Measurements from ENCODE around the gene PCDHB1.
"Not testable (repeated sequence)": the region's sequence is repeated elsewhere in the genome, so short reads cannot be mapped to it uniquely, and the experiment has no call there.

PCDHB1 gene

GRCh38 chr5:141094481-141095262, 43.5 kb downstream of the PCDHB1 start, which contains the start of gene PCDHB2:
TSS of gene PCDHB2 (plus strand) at chr5:141094615. CDS start at chr5:141094791, 176 bp downstream.
- Mint-ChIP-seq H3K27ac (peak within 1 kb of the TSS; percentile 99), H3K27me3 (ENCODE audit: low read depth, poor library complexity) (peaks cover 12% of the 10 kb centered on the region), H3K4me1 (peaks cover 12% of the 10 kb centered on the region), H3K36me3 (ENCODE audit: low read depth) (peaks cover 53% of the 10 kb centered on the region), H3K4me3 (peak within 1 kb of the TSS; percentile 99), H3K9me3 (peaks cover 67% of the 10 kb centered on the region)
- peak; percentile 76 for TF ChIP-seq CTCF (IDR thresholded peaks at IDR 0.05)
- DNase-seq, result peak; percentile 80

- H3K4me1 Mint-ChIP-seq, result peaks cover 12% of the 10 kb centered on the region
- peaks cover 10% of the 10 kb centered on the region for H3K27me3 Mint-ChIP-seq (ENCODE audit: low read depth, poor library complexity)
- H3K27ac Mint-ChIP-seq, result no peak overlapping the region
- H3K36me3 Mint-ChIP-seq (ENCODE audit: low read depth), result peaks cover 59% of the 10 kb centered on the region
- H3K9me3 Mint-ChIP-seq, result peaks cover 73% of the 10 kb centered on the region
- DNase-seq, result no peak
- TF ChIP-seq CTCF (IDR thresholded peaks at IDR 0.05), result no peak
- peak overlapping the region; percentile 99 for H3K4me3 Mint-ChIP-seq
Observed at GRCh38 chr5:141095263-141095641, 44.1 kb downstream of the PCDHB1 start.

GRCh38 chr5:141096181-141096580, 45.0 kb downstream of the PCDHB1 start:
- Mint-ChIP-seq H3K4me3 (peak overlapping the region; percentile 99), H3K27me3 (ENCODE audit: low read depth, poor library complexity) (peaks cover 10% of the 10 kb centered on the region), H3K4me1 (peaks cover 12% of the 10 kb centered on the region), H3K36me3 (ENCODE audit: low read depth) (peaks cover 68% of the 10 kb centered on the region), H3K9me3 (peaks cover 79% of the 10 kb centered on the region)
- not testable (repeated sequence) for DNase-seq, H3K27ac Mint-ChIP-seq

GRCh38 chr5:141096586-141096985, 45.4 kb downstream of the PCDHB1 start:
- DNase-seq, H3K27ac Mint-ChIP-seq, H3K4me3 Mint-ChIP-seq: not testable (repeated sequence)
- peaks cover 10% of the 10 kb centered on the region for H3K27me3 Mint-ChIP-seq (ENCODE audit: low read depth, poor library complexity)
- peaks cover 12% of the 10 kb centered on the region for H3K4me1 Mint-ChIP-seq
- H3K9me3 Mint-ChIP-seq, result peaks cover 83% of the 10 kb centered on the region
- H3K36me3 Mint-ChIP-seq (ENCODE audit: low read depth), result peaks cover 72% of the 10 kb centered on the region

- Mint-ChIP-seq H3K27me3 (ENCODE audit: low read depth, poor library complexity) (peaks cover under 1% of the 10 kb centered on the region), H3K9me3 (peaks cover 89% of the 10 kb centered on the region), H3K27ac (no peak within 1 kb of the TSS), H3K4me1 (peaks cover 2% of the 10 kb centered on the region), H3K36me3 (ENCODE audit: low read depth) (peaks cover 90% of the 10 kb centered on the region), H3K4me3 (no peak within 1 kb of the TSS)
- DNase-seq, result no peak
- TF ChIP-seq CTCF (IDR thresholded peaks at IDR 0.05), result no peak
Observed at GRCh38 chr5:141100243-141100805, 49.1 kb downstream of the PCDHB1 start, which contains the start of gene PCDHB3. TSS of gene PCDHB3 (plus strand) at chr5:141100473. CDS start at chr5:141100650, 177 bp downstream.

- Mint-ChIP-seq H3K9me3 (peaks cover 89% of the 10 kb centered on the region), H3K4me1 (no peaks in the 10 kb centered on the region), H3K27ac (no peak overlapping the region), H3K27me3 (ENCODE audit: low read depth, poor library complexity) (no peaks in the 10 kb centered on the region), H3K36me3 (ENCODE audit: low read depth) (peaks cover 90% of the 10 kb centered on the region), H3K4me3 (no peak overlapping the region)
- DNase-seq, result no peak
- TF ChIP-seq CTCF (IDR thresholded peaks at IDR 0.05), result no peak
Observed at GRCh38 chr5:141101059-141101458, 49.9 kb downstream of the PCDHB1 start.

- H3K4me3 Mint-ChIP-seq; H3K4me1 Mint-ChIP-seq; DNase-seq; H3K27me3 Mint-ChIP-seq (ENCODE audit: low read depth, poor library complexity); H3K27ac Mint-ChIP-seq: not testable (repeated sequence)
- Mint-ChIP-seq H3K36me3 (ENCODE audit: low read depth) (peaks cover 94% of the 10 kb centered on the region), H3K9me3 (peaks cover 91% of the 10 kb centered on the region)
Observed at GRCh38 chr5:141102070-141102469, 50.9 kb downstream of the PCDHB1 start.

GRCh38 chr5:141102471-141102870, 51.3 kb downstream of the PCDHB1 start:
- H3K9me3 Mint-ChIP-seq, result peaks cover 91% of the 10 kb centered on the region
- not testable (repeated sequence) for H3K27me3 Mint-ChIP-seq (ENCODE audit: low read depth, poor library complexity); H3K4me1 Mint-ChIP-seq; H3K4me3 Mint-ChIP-seq; DNase-seq; H3K27ac Mint-ChIP-seq
- H3K36me3 Mint-ChIP-seq (ENCODE audit: low read depth), result peaks cover 94% of the 10 kb centered on the region

Data from nephron progenitor cell (in vitro differentiated cells).